OCI-LY1 (cell line): Measurements from ENCODE around the gene SH3BP5.

Experiments
- EZH2 ChIP-seq: fragments of 200-600 bp; sonication (generic), shearing (Covaris generic); IDR thresholded peaks from 2 replicates; pipeline ENCODE4 v1.8.0; 2017; ENCODE audit warnings: borderline replicate concordance, mixed run types, mild to moderate bottlenecking, antibody characterized with exemption, low read length, moderate library complexity, mixed read lengths
- TF ChIP-seq, protein P1 (sequence below): fragments of 200-600 bp; sonication (generic), shearing (Covaris generic); IDR thresholded peaks from 2 replicates; pipeline ENCODE4 v1.5.1; 2017; ENCODE audit warnings: mild to moderate bottlenecking, antibody characterized with exemption, low read length, moderate library complexity, mixed read lengths

DNA sequence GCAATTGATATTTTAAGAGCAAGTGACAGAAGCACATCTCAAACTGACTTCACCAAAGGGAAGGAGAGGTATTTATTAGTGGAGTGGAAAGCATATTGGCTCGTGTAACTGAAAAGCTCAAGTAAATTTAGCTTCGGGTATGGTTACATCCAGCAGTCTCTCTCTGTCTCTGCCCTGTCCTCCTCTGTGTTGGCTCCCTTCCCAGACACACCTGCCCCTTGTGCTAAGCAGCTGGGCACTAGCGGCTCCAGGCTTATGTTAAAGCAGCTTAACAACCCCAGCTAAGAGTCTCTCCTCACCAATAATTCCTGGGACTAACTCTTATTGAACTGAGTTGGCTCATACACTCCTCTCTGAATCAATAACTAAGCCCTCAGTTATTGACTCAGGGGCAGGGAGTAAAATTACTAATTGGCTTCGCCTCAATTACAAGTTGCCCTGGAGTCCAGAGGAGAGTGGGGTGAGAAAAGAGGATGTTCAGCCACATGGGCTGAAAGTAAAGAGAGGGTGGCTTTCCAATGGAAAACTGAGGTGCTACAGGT is 12.8 kb upstream of the SH3BP5 start:
- TF ChIP-seq, protein P1, sequence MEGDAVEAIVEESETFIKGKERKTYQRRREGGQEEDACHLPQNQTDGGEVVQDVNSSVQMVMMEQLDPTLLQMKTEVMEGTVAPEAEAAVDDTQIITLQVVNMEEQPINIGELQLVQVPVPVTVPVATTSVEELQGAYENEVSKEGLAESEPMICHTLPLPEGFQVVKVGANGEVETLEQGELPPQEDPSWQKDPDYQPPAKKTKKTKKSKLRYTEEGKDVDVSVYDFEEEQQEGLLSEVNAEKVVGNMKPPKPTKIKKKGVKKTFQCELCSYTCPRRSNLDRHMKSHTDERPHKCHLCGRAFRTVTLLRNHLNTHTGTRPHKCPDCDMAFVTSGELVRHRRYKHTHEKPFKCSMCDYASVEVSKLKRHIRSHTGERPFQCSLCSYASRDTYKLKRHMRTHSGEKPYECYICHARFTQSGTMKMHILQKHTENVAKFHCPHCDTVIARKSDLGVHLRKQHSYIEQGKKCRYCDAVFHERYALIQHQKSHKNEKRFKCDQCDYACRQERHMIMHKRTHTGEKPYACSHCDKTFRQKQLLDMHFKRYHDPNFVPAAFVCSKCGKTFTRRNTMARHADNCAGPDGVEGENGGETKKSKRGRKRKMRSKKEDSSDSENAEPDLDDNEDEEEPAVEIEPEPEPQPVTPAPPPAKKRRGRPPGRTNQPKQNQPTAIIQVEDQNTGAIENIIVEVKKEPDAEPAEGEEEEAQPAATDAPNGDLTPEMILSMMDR = no peak
- TF ChIP-seq EZH2 = no peak
